Breast epithelium (tissue), 3 donors: ENCODE results near the gene CASP3.

Experiments used
- POLR2A ChIP-seq: fragments of 450-650 bp; IDR thresholded peaks from one replicate; pipeline ENCODE4 v1.6.1; 2016; ENCODE audit warnings: antibody characterized with exemption, mild to moderate bottlenecking, moderate library complexity
- POLR2AphosphoS5 ChIP-seq, 3 donors: sonication (generic); formaldehyde crosslinking; IDR thresholded peaks; one replicate each; pipeline ENCODE4 v1.6.1; 2017; ENCODE audit warnings: antibody characterized with exemption in 3 of 3
- TF ChIP-seq, protein P1 (sequence below), 3 donors: fragments of 450-650 bp; IDR thresholded peaks; one replicate each; pipeline ENCODE4 v1.5.1; 2016 to 2017; ENCODE audit warnings: antibody characterized with exemption in 3 of 3, mild to moderate bottlenecking in 3 of 3, moderate library complexity in 3 of 3

DNA sequence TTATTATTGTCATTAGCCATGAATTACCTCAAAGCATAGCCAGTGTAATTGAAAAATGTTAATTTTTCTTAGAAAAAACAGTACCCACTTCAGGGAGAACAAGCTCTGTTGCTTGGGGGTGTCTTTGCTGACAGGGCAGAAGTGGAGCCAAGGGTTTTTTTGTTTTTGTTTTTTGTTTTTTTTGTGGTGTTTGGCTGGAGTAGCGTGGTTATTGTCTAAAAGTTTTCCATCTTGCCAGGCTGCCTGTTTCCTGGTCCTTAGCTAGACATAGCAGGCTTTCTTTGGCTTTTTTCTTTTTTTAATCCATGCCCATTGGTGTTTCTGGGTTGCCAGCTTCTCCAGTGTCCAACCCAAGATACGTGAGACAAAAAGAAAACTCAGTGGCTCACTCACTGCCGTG lies 61.5 kb downstream of the CASP3 start:
- TF ChIP-seq, protein P1, sequence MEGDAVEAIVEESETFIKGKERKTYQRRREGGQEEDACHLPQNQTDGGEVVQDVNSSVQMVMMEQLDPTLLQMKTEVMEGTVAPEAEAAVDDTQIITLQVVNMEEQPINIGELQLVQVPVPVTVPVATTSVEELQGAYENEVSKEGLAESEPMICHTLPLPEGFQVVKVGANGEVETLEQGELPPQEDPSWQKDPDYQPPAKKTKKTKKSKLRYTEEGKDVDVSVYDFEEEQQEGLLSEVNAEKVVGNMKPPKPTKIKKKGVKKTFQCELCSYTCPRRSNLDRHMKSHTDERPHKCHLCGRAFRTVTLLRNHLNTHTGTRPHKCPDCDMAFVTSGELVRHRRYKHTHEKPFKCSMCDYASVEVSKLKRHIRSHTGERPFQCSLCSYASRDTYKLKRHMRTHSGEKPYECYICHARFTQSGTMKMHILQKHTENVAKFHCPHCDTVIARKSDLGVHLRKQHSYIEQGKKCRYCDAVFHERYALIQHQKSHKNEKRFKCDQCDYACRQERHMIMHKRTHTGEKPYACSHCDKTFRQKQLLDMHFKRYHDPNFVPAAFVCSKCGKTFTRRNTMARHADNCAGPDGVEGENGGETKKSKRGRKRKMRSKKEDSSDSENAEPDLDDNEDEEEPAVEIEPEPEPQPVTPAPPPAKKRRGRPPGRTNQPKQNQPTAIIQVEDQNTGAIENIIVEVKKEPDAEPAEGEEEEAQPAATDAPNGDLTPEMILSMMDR (IDR thresholded peaks at IDR 0.05) = no peak
- TF ChIP-seq POLR2A (no peak), POLR2AphosphoS5 (IDR thresholded peaks at IDR 0.05) (no peak)
